ENCODE data around the gene GRID1.
"Not testable (repeated sequence)": the region's sequence is repeated elsewhere in the genome, so short reads cannot be mapped to it uniquely, and the experiment has no call there.

DNA sequence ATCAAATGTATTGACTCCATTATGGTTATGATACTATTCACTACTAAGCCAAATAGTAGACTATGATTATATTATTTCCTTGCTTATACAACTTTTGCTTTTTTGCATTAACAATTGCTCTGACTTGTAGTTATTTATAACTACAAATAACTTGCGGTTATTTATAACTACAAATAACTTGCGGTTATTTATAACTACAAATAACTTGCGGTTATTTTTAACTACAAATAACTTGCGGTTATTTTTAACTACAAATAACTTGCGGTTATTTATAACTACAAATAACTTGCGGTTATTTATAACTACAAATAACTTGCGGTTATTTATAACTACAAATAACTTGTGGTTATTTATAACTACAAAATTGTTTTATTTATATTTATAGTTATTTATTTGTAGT, 436.6 kb downstream of the GRID1 start:
- TF ChIP-seq, protein P1, sequence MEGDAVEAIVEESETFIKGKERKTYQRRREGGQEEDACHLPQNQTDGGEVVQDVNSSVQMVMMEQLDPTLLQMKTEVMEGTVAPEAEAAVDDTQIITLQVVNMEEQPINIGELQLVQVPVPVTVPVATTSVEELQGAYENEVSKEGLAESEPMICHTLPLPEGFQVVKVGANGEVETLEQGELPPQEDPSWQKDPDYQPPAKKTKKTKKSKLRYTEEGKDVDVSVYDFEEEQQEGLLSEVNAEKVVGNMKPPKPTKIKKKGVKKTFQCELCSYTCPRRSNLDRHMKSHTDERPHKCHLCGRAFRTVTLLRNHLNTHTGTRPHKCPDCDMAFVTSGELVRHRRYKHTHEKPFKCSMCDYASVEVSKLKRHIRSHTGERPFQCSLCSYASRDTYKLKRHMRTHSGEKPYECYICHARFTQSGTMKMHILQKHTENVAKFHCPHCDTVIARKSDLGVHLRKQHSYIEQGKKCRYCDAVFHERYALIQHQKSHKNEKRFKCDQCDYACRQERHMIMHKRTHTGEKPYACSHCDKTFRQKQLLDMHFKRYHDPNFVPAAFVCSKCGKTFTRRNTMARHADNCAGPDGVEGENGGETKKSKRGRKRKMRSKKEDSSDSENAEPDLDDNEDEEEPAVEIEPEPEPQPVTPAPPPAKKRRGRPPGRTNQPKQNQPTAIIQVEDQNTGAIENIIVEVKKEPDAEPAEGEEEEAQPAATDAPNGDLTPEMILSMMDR (IDR thresholded peaks at IDR 0.05; ENCODE audit: insufficient read depth, low read depth, low read length): not testable (repeated sequence)
- TF ChIP-seq EZH2 (IDR thresholded peaks at IDR 0.05; ENCODE audit: insufficient read depth, low read length): not testable (repeated sequence)
